ENCODE measurements around the gene THUMPD3.

The THUMPD3 gene

GRCh38 chr3:9415485-9416138 lies 52.8 kb downstream of the THUMPD3 start:
- Histone ChIP-seq H2BK5ac (ENCODE audit: low read depth, low read length, poor library complexity) (no peak overlapping the region), H3K9me3 (ENCODE audit: insufficient read depth, low read depth, low read length) (no peaks in the 10 kb centered on the region), H3K79me1 (ENCODE audit: low read length) (no peaks in the 10 kb centered on the region), H3K14ac (ENCODE audit: low read length) (no peak overlapping the region), H2BK120ac (ENCODE audit: insufficient read depth, low read length, poor library complexity) (no peak overlapping the region), H3K27ac (ENCODE audit: low read depth, low read length) (no peak overlapping the region), H3K27me3 (ENCODE audit: insufficient read depth, low read length) (no peaks in the 10 kb centered on the region), H3K9ac (ENCODE audit: low read length) (no peak overlapping the region), H3K4me2 (ENCODE audit: low read length) (no peak overlapping the region), H4K8ac (ENCODE audit: low read depth, low read length) (no peak overlapping the region), H3K4me1 (ENCODE audit: control insufficient read depth in 1 of 2, insufficient read depth in 2 of 2, low read length in 2 of 2) (no peaks in the 10 kb centered on the region), H3K4ac (ENCODE audit: low read depth, low read length) (peak overlapping the region; percentile 97), H4K91ac (ENCODE audit: low read depth, low read length) (no peak overlapping the region), H2BK12ac (ENCODE audit: low read length) (no peak overlapping the region), H3K79me2 (ENCODE audit: control insufficient read depth, insufficient read depth, low read length, poor library complexity) (peaks cover 22% of the 10 kb centered on the region), H3K4me3 (ENCODE audit: low read depth, low read length) (no peak overlapping the region), H3K36me3 (ENCODE audit: control insufficient read depth in 1 of 2, insufficient read depth in 2 of 2, low read length in 2 of 2) (peaks cover 0 to 5% of the 10 kb centered on the region in 2 experiments), H3K23ac (ENCODE audit: low read length) (no peak overlapping the region), H3K18ac (ENCODE audit: low read length) (no peak overlapping the region), H4K12ac (ENCODE audit: low read depth, low read length) (no peak overlapping the region), H2AFZ (ENCODE audit: insufficient read depth, low read length, poor library complexity) (no peak overlapping the region), H2AK5ac (ENCODE audit: low read length) (no peak overlapping the region)
- WGBS (ENCODE audit: extremely low coverage, insufficient coverage, insufficient read length) = no CpG with 5 or more reads among the region's 6 CpGs
- no peak for DNase-seq

DNA sequence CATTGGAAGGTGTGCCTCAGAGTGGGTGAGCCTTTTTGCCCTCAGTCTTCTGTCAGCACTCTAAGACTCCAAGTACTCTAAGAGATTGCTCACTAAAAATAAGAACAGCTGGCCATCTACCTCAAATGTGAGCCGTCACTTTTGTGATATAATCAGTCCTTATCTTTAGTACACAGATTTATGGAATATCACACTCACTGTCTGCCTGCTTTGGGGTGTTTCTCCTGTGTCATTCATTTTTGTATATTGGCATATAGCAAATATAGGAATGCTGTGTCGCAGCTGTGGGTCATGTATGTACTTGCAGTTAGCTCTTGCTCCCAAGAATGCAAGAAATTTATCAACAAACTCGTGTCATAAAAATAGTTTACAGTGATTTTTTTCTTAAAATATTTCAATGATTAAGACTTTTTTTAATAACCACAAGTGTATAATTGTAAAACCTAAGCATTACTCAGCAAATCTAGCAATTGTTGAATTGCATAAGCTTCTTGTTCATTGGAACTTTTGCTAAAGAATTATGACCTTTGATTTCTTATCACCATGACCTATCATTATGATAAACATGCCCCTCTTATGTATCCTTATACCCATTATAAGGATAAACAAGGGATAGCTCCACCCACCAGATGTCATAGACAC lies 53.4 kb downstream of the THUMPD3 start:
- H3K9me3 ChIP-seq (ENCODE audit: insufficient read depth, low read depth, low read length) = no peaks in the 10 kb centered on the region

DNA sequence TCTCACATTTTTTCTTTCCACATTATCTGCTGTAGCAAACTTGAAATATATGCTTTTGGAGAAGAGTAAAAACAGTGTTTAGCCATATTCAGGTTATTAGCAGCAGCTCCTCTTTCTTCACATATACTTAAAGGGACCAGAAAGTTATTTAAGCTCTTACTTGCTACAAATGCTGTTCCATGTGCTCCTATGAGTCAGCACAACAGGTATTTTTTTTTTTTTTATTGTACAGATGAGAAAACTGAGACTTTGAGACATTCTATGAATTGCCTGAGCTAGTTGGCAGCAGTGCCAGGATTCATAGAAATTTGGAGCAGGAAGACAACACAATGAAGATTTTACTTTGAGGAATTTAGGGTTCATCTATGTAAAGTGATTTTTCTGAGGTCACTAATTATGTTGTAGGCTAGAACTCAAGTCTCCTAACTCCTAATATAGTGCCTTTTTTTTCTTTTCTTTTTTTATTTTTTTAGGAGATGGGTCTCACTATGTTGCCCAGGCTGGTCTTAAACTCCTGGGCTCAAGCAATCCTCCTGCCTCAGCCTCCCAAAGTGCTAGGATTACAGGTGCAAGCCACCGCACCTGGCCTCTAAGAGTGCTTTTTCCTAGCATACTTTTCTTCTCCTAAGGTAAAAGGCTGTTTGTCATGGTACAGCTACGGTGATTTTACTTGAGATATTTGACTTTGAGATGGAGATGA lies 58.1 kb downstream of the THUMPD3 start:
- Histone ChIP-seq H2AFZ (ENCODE audit: insufficient read depth, low read length, poor library complexity) (no peak overlapping the region), H3K18ac (ENCODE audit: low read length) (no peak overlapping the region), H3K4me3 (ENCODE audit: low read depth, low read length) (no peak overlapping the region), H3K14ac (ENCODE audit: low read length) (no peak overlapping the region), H3K36me3 (ENCODE audit: control insufficient read depth in 1 of 2, insufficient read depth in 2 of 2, low read length in 2 of 2) (peaks cover 3 to 5% of the 10 kb centered on the region in 2 experiments), H3K9me3 (ENCODE audit: insufficient read depth, low read depth, low read length) (no peaks in the 10 kb centered on the region), H3K27me3 (ENCODE audit: insufficient read depth, low read length) (no peaks in the 10 kb centered on the region), H2BK120ac (ENCODE audit: insufficient read depth, low read length, poor library complexity) (no peak overlapping the region), H4K91ac (ENCODE audit: low read depth, low read length) (no peak overlapping the region), H3K23ac (ENCODE audit: low read length) (no peak overlapping the region), H3K27ac (ENCODE audit: low read depth, low read length) (peak overlapping the region; percentile 41), H3K9ac (ENCODE audit: low read length) (no peak overlapping the region), H2BK5ac (ENCODE audit: low read depth, low read length, poor library complexity) (no peak overlapping the region), H3K4me1 (ENCODE audit: control insufficient read depth in 1 of 2, insufficient read depth in 2 of 2, low read length in 2 of 2) (no peaks in the 10 kb centered on the region), H3K79me1 (ENCODE audit: low read length) (no peaks in the 10 kb centered on the region), H3K79me2 (ENCODE audit: control insufficient read depth, insufficient read depth, low read length, poor library complexity) (peaks cover 8% of the 10 kb centered on the region), H3K4me2 (ENCODE audit: low read length) (no peak overlapping the region), H4K8ac (ENCODE audit: low read depth, low read length) (no peak overlapping the region), H2AK5ac (ENCODE audit: low read length) (no peak overlapping the region), H3K4ac (ENCODE audit: low read depth, low read length) (no peak overlapping the region), H4K12ac (ENCODE audit: low read depth, low read length) (no peak overlapping the region), H2BK12ac (ENCODE audit: low read length) (no peak overlapping the region)
- DNase-seq = peak in 1 of 2 donors; percentile 58
- WGBS (ENCODE audit: extremely low coverage, insufficient coverage, insufficient read length) = no CpG with 5 or more reads among the region's 2 CpGs

More for the DNA sequence above, 53.4 kb downstream of the THUMPD3 start:
- H3K4me3 ChIP-seq (ENCODE audit: low read depth, low read length) = no peak overlapping the region
- peak overlapping the region; percentile 97 for H3K4ac ChIP-seq (ENCODE audit: low read depth, low read length)
- peak in 1 of 2 donors; percentile 4 for DNase-seq
- no peak overlapping the region for H2BK12ac ChIP-seq (ENCODE audit: low read length)
- H3K18ac ChIP-seq (ENCODE audit: low read length) = no peak overlapping the region
- H2BK120ac ChIP-seq (ENCODE audit: insufficient read depth, low read length, poor library complexity) = no peak overlapping the region
- H4K12ac ChIP-seq (ENCODE audit: low read depth, low read length) = no peak overlapping the region
- peaks cover 19% of the 10 kb centered on the region for H3K79me2 ChIP-seq (ENCODE audit: control insufficient read depth, insufficient read depth, low read length, poor library complexity)
- no peak overlapping the region for H4K91ac ChIP-seq (ENCODE audit: low read depth, low read length)
- H2BK5ac ChIP-seq (ENCODE audit: low read depth, low read length, poor library complexity) = no peak overlapping the region
- no CpG with 5 or more reads among the region's 3 CpGs for whole genome bisulfite sequencing (ENCODE audit: extremely low coverage, insufficient coverage, insufficient read length)
- no peaks in the 10 kb centered on the region for H3K4me1 ChIP-seq (ENCODE audit: control insufficient read depth in 1 of 2, insufficient read depth in 2 of 2, low read length in 2 of 2)
- no peak overlapping the region for H3K23ac ChIP-seq (ENCODE audit: low read length)
- no peak overlapping the region for H2AK5ac ChIP-seq (ENCODE audit: low read length)
- H3K27me3 ChIP-seq (ENCODE audit: insufficient read depth, low read length) = no peaks in the 10 kb centered on the region
- H3K14ac ChIP-seq (ENCODE audit: low read length) = no peak overlapping the region
- H3K27ac ChIP-seq (ENCODE audit: low read depth, low read length) = no peak overlapping the region
- no peak overlapping the region for H3K9ac ChIP-seq (ENCODE audit: low read length)
- peaks cover 0 to 5% of the 10 kb centered on the region in 2 experiments for H3K36me3 ChIP-seq (ENCODE audit: control insufficient read depth in 1 of 2, insufficient read depth in 2 of 2, low read length in 2 of 2)
- no peak overlapping the region for H2AFZ ChIP-seq (ENCODE audit: insufficient read depth, low read length, poor library complexity)
- H3K79me1 ChIP-seq (ENCODE audit: low read length) = no peaks in the 10 kb centered on the region
- H4K8ac ChIP-seq (ENCODE audit: low read depth, low read length) = no peak overlapping the region
- H3K4me2 ChIP-seq (ENCODE audit: low read length) = no peak overlapping the region

DNA sequence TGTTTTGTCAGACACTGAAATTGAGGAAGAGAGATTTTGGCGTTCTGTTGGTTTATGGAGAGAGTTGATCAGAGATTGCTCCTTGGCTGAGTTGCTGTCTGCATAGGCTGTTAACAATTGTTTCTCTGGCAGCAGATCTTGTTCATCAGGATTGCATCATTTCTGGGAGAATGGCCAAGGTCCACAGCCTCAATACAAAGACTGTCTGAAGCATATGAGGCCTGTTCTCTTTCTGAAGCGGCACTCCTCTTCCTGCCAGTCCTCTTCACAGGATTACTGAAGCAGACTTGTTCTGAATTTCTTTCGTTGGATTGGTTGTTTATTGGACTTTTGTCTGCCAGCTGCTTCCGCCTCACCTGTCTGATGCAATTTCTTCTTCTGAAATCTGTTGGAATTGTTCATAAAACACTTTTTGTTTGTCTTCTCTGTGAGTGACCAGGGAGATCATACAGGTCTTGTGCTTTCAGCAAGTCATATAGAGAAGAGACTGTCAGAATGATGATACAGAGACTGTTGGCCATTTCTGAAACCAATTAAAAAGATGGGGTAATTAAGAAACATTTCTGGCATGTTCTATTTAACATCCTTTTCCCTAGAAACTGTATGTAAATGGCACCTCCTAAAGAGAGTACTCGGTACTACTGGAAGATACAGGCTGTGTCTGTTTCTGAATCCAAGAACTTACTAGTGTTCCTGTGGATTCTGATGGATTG lies 60.0 kb downstream of the THUMPD3 start:
- Histone ChIP-seq H3K4me1 (ENCODE audit: control insufficient read depth in 1 of 2, insufficient read depth in 2 of 2, low read length in 2 of 2) (no peaks in the 10 kb centered on the region), H3K18ac (ENCODE audit: low read length) (no peak overlapping the region), H4K12ac (ENCODE audit: low read depth, low read length) (no peak overlapping the region), H3K36me3 (ENCODE audit: control insufficient read depth in 1 of 2, insufficient read depth in 2 of 2, low read length in 2 of 2) (peaks cover 11 to 19% of the 10 kb centered on the region in 2 experiments), H3K27me3 (ENCODE audit: insufficient read depth, low read length) (no peaks in the 10 kb centered on the region), H2AK5ac (ENCODE audit: low read length) (no peak overlapping the region), H3K9me3 (ENCODE audit: insufficient read depth, low read depth, low read length) (no peaks in the 10 kb centered on the region), H3K27ac (ENCODE audit: low read depth, low read length) (peak overlapping the region; percentile 73), H3K9ac (ENCODE audit: low read length) (no peak overlapping the region), H2BK120ac (ENCODE audit: insufficient read depth, low read length, poor library complexity) (no peak overlapping the region), H3K79me1 (ENCODE audit: low read length) (no peaks in the 10 kb centered on the region), H3K4me3 (ENCODE audit: low read depth, low read length) (no peak overlapping the region), H3K4ac (ENCODE audit: low read depth, low read length) (no peak overlapping the region), H2AFZ (ENCODE audit: insufficient read depth, low read length, poor library complexity) (no peak overlapping the region), H3K14ac (ENCODE audit: low read length) (no peak overlapping the region), H3K23ac (ENCODE audit: low read length) (no peak overlapping the region), H2BK12ac (ENCODE audit: low read length) (no peak overlapping the region), H4K91ac (ENCODE audit: low read depth, low read length) (no peak overlapping the region), H3K79me2 (ENCODE audit: control insufficient read depth, insufficient read depth, low read length, poor library complexity) (peaks cover 4% of the 10 kb centered on the region), H2BK5ac (ENCODE audit: low read depth, low read length, poor library complexity) (no peak overlapping the region), H3K4me2 (ENCODE audit: low read length) (peak overlapping the region; percentile 28), H4K8ac (ENCODE audit: low read depth, low read length) (no peak overlapping the region)
- peak; percentile 37 to 59 for DNase-seq
- WGBS (ENCODE audit: extremely low coverage, insufficient coverage, insufficient read length) = no CpG with 5 or more reads among the region's 5 CpGs
